Esophagus squamous epithelium (tissue), 4 donors: ENCODE results near the gene NEMP2.

ENCODE experiments used
- CTCF ChIP-seq, 6 experiments: fragments of 450-650 bp in 4 of 6; fragments of 200-600 bp in 2 of 6; sonication (generic) in 2 of 6; IDR thresholded peaks; one replicate each; pipeline ENCODE4 v1.5.1; 2016 to 2019; ENCODE audit warnings: antibody characterized with exemption in 6 of 6, mild to moderate bottlenecking in 4 of 6, moderate library complexity in 4 of 6
- POLR2A ChIP-seq, 4 donors: fragments of 450-650 bp; IDR thresholded peaks; one replicate each; pipeline ENCODE4 v1.6.1; 2017; ENCODE audit warnings: antibody characterized with exemption in 4 of 4, mild to moderate bottlenecking in 4 of 4, moderate library complexity in 3 of 4

GRCh38 chr2:190477661-190478454 is 56.7 kb downstream of the NEMP2 start:
- no peak for TF ChIP-seq CTCF (IDR thresholded peaks at IDR 0.05)
- TF ChIP-seq POLR2A (IDR thresholded peaks at IDR 0.05), result no peak
